HG02943 (cell line): ENCODE data around the gene LIPC.

Experiments
- ATAC-seq: cut with Tn5 transposase; IDR thresholded peaks from one replicate; pipeline ENCODE4 v1.9.1; 2021; ENCODE audit warnings: mild to moderate bottlenecking, low read depth, moderate library complexity; ENCODE audit not compliant: unreplicated experiment

LIPC gene

GRCh38 chr15:58510715-58511598 is 79.2 kb downstream of the LIPC start:
- no peak for ATAC-seq

GRCh38 chr15:58511599-58511987 is 79.8 kb downstream of the LIPC start:
- no peak for ATAC-seq

- no peak for ATAC-seq
Observed at GRCh38 chr15:58512522-58512921, 80.7 kb downstream of the LIPC start.

GRCh38 chr15:58513008-58513407 is 81.2 kb downstream of the LIPC start:
- no peak for ATAC-seq

- ATAC-seq = no peak
Observed at GRCh38 chr15:58513726-58514336, 82.0 kb downstream of the LIPC start.

GRCh38 chr15:58515807-58516206 is 84.0 kb downstream of the LIPC start:
- no peak for ATAC-seq

- ATAC-seq = no peak
Observed at GRCh38 chr15:58517252-58517681, 85.5 kb downstream of the LIPC start.

- ATAC-seq = peak; percentile 62
Observed at GRCh38 chr15:58517682-58518525, 86.1 kb downstream of the LIPC start.

- no peak for ATAC-seq
Observed at GRCh38 chr15:58518626-58519025, 86.8 kb downstream of the LIPC start.

GRCh38 chr15:58519516-58519915 is 87.7 kb downstream of the LIPC start:
- ATAC-seq = no peak

GRCh38 chr15:58520464-58520863 is 88.7 kb downstream of the LIPC start:
- no peak for ATAC-seq

GRCh38 chr15:58520936-58521292 is 89.1 kb downstream of the LIPC start:
- no peak for ATAC-seq

- ATAC-seq = no peak
Observed at GRCh38 chr15:58521293-58521991, 89.7 kb downstream of the LIPC start.

- no peak for ATAC-seq
Observed at GRCh38 chr15:58522391-58522790, 90.6 kb downstream of the LIPC start.

- ATAC-seq = no peak
Observed at GRCh38 chr15:58522865-58523264, 91.1 kb downstream of the LIPC start.

- no peak for ATAC-seq
Observed at GRCh38 chr15:58523634-58524033, 91.8 kb downstream of the LIPC start.

GRCh38 chr15:58524247-58524646 is 92.5 kb downstream of the LIPC start:
- no peak for ATAC-seq

- ATAC-seq = no peak
Observed at GRCh38 chr15:58525991-58526421, 94.2 kb downstream of the LIPC start.

- no peak for ATAC-seq
Observed at GRCh38 chr15:58526647-58527192, 94.9 kb downstream of the LIPC start.

GRCh38 chr15:58527573-58528187 is 95.9 kb downstream of the LIPC start:
- no peak for ATAC-seq
